ENCODE results near the gene TMED9.

DNA sequence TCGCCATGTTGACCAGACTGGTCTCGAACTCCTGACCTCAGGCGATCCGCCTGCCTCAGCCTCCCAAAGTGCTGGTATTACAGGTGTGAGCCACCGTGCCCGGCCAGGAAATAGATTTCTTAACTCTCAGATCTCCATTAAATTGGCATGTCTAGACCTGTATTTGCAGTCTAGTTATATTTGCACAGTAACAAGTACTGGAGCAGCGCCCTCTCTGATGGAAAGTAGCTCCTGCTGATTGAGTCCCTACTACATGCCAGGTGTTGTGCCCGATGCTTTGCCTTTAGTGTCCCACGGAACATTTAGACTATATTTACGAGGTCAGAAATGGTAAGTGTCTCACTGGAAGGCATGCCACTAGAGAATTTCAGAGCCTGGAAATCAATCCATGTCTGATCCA, 15.8 kb upstream of the TMED9 start:
- TF ChIP-seq, protein P1, sequence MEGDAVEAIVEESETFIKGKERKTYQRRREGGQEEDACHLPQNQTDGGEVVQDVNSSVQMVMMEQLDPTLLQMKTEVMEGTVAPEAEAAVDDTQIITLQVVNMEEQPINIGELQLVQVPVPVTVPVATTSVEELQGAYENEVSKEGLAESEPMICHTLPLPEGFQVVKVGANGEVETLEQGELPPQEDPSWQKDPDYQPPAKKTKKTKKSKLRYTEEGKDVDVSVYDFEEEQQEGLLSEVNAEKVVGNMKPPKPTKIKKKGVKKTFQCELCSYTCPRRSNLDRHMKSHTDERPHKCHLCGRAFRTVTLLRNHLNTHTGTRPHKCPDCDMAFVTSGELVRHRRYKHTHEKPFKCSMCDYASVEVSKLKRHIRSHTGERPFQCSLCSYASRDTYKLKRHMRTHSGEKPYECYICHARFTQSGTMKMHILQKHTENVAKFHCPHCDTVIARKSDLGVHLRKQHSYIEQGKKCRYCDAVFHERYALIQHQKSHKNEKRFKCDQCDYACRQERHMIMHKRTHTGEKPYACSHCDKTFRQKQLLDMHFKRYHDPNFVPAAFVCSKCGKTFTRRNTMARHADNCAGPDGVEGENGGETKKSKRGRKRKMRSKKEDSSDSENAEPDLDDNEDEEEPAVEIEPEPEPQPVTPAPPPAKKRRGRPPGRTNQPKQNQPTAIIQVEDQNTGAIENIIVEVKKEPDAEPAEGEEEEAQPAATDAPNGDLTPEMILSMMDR (IDR thresholded peaks at IDR 0.05) = no peak
- TF ChIP-seq EP300 (IDR thresholded peaks at IDR 0.05; ENCODE audit: low read depth) = no peak
- no peak for TF ChIP-seq POLR2A (IDR thresholded peaks at IDR 0.05)
- no peak for TF ChIP-seq POLR2AphosphoS5 (IDR thresholded peaks at IDR 0.05)

All from transverse colon (tissue), 4 donors.